ENCODE measurements around the gene C2CD2.

DNA sequence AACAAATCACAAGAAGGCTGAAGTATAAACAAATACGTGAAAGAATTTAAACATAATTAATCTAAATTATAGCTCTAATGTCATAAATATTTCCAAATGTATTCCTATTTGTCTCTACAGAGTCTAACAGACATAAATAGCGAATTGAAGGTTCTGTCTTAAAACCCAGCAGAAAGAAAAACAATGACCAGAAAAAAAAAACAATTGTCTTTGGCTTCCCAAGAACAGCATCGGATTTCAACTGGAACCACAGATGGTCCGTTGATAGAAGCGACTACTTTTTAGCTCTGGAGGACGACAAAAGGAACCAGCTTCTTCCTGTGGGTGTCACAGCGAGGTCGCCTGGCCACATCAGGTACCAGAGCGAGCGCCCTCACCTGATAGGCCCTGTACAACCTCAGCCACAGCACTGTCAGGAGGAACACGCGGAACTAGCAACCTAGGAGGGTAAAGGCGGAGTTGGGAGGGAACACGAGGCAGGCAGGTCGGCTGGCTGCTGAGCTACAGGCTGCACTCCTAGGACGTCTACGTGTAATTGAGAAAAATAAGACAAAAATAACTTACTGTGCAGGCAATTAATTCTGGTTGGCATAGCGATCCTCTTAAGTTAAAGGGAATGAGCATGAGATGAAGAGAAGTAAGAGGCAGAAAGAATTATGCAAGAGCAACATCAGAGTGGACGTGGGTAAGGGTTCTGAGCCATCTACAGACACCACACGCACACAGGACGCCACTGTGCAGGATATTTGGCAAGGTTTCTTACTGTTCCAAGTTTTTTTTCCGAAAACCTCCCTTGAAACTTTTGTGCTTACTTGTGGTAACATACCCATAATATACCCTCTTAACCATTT lies 58.0 kb downstream of the C2CD2 start:
- TF ChIP-seq, protein P1, sequence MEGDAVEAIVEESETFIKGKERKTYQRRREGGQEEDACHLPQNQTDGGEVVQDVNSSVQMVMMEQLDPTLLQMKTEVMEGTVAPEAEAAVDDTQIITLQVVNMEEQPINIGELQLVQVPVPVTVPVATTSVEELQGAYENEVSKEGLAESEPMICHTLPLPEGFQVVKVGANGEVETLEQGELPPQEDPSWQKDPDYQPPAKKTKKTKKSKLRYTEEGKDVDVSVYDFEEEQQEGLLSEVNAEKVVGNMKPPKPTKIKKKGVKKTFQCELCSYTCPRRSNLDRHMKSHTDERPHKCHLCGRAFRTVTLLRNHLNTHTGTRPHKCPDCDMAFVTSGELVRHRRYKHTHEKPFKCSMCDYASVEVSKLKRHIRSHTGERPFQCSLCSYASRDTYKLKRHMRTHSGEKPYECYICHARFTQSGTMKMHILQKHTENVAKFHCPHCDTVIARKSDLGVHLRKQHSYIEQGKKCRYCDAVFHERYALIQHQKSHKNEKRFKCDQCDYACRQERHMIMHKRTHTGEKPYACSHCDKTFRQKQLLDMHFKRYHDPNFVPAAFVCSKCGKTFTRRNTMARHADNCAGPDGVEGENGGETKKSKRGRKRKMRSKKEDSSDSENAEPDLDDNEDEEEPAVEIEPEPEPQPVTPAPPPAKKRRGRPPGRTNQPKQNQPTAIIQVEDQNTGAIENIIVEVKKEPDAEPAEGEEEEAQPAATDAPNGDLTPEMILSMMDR (conservative IDR thresholded peaks at IDR 0.05; ENCODE audit: low read depth, low read length) = no peak
- TF ChIP-seq RAD21 (IDR thresholded peaks at IDR 0.05; ENCODE audit: low read length) (no peak), POLR2A (IDR thresholded peaks at IDR 0.05; ENCODE audit: low read depth, low read length) (no peak), RCOR1 (IDR thresholded peaks at IDR 0.05; ENCODE audit: insufficient replicate concordance, low read length) (no peak), MAFK (IDR thresholded peaks at IDR 0.05; ENCODE audit: low read depth, low read length) (no peak)
- TF ChIP-seq, protein P2, sequence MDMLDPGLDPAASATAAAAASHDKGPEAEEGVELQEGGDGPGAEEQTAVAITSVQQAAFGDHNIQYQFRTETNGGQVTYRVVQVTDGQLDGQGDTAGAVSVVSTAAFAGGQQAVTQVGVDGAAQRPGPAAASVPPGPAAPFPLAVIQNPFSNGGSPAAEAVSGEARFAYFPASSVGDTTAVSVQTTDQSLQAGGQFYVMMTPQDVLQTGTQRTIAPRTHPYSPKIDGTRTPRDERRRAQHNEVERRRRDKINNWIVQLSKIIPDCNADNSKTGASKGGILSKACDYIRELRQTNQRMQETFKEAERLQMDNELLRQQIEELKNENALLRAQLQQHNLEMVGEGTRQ (IDR thresholded peaks at IDR 0.05; ENCODE audit: low read depth, low read length) = no peak
- TF ChIP-seq, protein P3, sequence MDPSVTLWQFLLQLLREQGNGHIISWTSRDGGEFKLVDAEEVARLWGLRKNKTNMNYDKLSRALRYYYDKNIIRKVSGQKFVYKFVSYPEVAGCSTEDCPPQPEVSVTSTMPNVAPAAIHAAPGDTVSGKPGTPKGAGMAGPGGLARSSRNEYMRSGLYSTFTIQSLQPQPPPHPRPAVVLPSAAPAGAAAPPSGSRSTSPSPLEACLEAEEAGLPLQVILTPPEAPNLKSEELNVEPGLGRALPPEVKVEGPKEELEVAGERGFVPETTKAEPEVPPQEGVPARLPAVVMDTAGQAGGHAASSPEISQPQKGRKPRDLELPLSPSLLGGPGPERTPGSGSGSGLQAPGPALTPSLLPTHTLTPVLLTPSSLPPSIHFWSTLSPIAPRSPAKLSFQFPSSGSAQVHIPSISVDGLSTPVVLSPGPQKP (IDR thresholded peaks at IDR 0.05; ENCODE audit: borderline replicate concordance, low read depth, low read length) = no peak
